ENCODE data around the gene FOXC1. TPM values are rescaled to one million over a fixed set of nuclear protein-coding genes. Genes with fewer than 3 reads are reported as not detected.

FOXC1 gene
- total and polyA plus RNA-seq, 9 donors, result 1.1 to 4.1 (median 2.4) TPM

- Histone ChIP-seq H3K4me1 (ENCODE audit: control insufficient read depth, insufficient read depth, low read length) (peaks cover 35% of the 10 kb centered on the region), H3K27ac (ENCODE audit: low read length) (no peak overlapping the region), H3K9me3 (replicated peaks; ENCODE audit: control insufficient read depth, low read depth, low read length) (no peaks in the 10 kb centered on the region), H3K27me3 (ENCODE audit: control insufficient read depth, insufficient read depth, low read length) (peaks cover 89% of the 10 kb centered on the region), H3K4me3 (ENCODE audit: low read length) (no peak overlapping the region), H3K36me3 (ENCODE audit: control insufficient read depth, insufficient read depth, low read length) (no peaks in the 10 kb centered on the region)
- WGBS (ENCODE audit: insufficient coverage), result 80% methylated on average over 3 of the region's 10 CpGs
- no peak for DNase-seq
Observed at GRCh38 chr6:1615853-1616420, 6.2 kb downstream of the FOXC1 start.

GRCh38 chr6:1616701-1617463 is 7.2 kb downstream of the FOXC1 start:
- no peak overlapping the region for H3K4me3 ChIP-seq (ENCODE audit: low read length)
- H3K27ac ChIP-seq (ENCODE audit: low read length), result no peak overlapping the region
- WGBS (ENCODE audit: insufficient coverage), result 69% methylated on average over 5 of the region's 11 CpGs
- peaks cover 93% of the 10 kb centered on the region for H3K27me3 ChIP-seq (ENCODE audit: control insufficient read depth, insufficient read depth, low read length)
- no peak for DNase-seq
- peaks cover 33% of the 10 kb centered on the region for H3K4me1 ChIP-seq (ENCODE audit: control insufficient read depth, insufficient read depth, low read length)
- H3K9me3 ChIP-seq (replicated peaks; ENCODE audit: control insufficient read depth, low read depth, low read length), result no peaks in the 10 kb centered on the region
- no peaks in the 10 kb centered on the region for H3K36me3 ChIP-seq (ENCODE audit: control insufficient read depth, insufficient read depth, low read length)

GRCh38 chr6:1617466-1618310 is 8.0 kb downstream of the FOXC1 start:
- 64% methylated on average over 12 of the region's 21 CpGs for WGBS (ENCODE audit: insufficient coverage)
- DNase-seq, result no peak
- Histone ChIP-seq H3K4me1 (ENCODE audit: control insufficient read depth, insufficient read depth, low read length) (peaks cover 32% of the 10 kb centered on the region), H3K9me3 (replicated peaks; ENCODE audit: control insufficient read depth, low read depth, low read length) (no peaks in the 10 kb centered on the region), H3K4me3 (ENCODE audit: low read length) (no peak overlapping the region), H3K36me3 (ENCODE audit: control insufficient read depth, insufficient read depth, low read length) (no peaks in the 10 kb centered on the region), H3K27me3 (ENCODE audit: control insufficient read depth, insufficient read depth, low read length) (peaks cover 94% of the 10 kb centered on the region), H3K27ac (ENCODE audit: low read length) (no peak overlapping the region)

DNA sequence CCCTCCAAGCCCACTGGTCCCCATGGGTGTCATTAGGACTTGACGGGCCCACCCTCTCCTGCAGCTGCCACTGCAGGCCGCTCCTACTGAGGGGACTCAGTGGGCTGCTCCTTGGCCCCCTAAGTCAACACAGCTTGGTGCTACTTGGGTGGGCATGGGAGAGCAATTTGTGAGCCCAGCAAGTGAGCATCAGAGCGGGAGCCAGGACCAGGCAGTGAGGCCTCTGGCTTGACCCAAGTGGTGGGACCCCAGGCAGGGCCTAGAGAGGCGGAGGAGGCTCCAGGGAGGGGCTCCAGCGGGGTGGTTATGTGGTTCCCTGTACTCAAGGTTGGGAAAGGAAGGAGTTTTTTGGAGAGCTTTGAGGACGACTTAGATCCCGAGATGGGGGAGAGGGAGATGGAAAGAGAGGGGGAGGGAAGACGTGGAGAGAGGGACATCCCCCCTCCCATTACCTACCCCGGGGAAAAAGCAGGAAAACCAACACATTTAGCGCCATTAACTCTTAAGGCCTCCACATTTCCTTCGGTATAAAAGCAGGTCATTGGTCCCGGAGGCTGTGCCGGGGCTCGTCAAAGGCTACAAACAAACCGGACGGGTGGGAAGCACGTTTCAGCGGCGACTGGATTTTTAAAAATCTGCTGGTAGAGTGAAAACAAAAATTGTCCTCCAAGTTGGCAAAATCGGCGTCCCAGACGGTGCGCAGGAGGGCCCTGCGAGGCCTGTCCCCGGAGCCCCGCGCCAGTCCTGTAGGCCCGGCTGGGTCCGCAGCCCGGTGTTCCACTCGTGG is 8.8 kb downstream of the FOXC1 start:
- no peak overlapping the region for H3K4me3 ChIP-seq (ENCODE audit: low read length)
- no peak for DNase-seq
- H3K36me3 ChIP-seq (ENCODE audit: control insufficient read depth, insufficient read depth, low read length), result no peaks in the 10 kb centered on the region
- peaks cover 31% of the 10 kb centered on the region for H3K4me1 ChIP-seq (ENCODE audit: control insufficient read depth, insufficient read depth, low read length)
- H3K27me3 ChIP-seq (ENCODE audit: control insufficient read depth, insufficient read depth, low read length), result peaks cover 92% of the 10 kb centered on the region
- H3K9me3 ChIP-seq (replicated peaks; ENCODE audit: control insufficient read depth, low read depth, low read length), result no peaks in the 10 kb centered on the region
- H3K27ac ChIP-seq (ENCODE audit: low read length), result no peak overlapping the region
- 59% methylated on average over 23 of the region's 31 CpGs for WGBS (ENCODE audit: insufficient coverage)

GRCh38 chr6:1619098-1619672 is 9.5 kb downstream of the FOXC1 start:
- Histone ChIP-seq H3K4me1 (ENCODE audit: control insufficient read depth, insufficient read depth, low read length) (peaks cover 25% of the 10 kb centered on the region), H3K36me3 (ENCODE audit: control insufficient read depth, insufficient read depth, low read length) (no peaks in the 10 kb centered on the region), H3K4me3 (ENCODE audit: low read length) (no peak overlapping the region), H3K27ac (ENCODE audit: low read length) (no peak overlapping the region), H3K9me3 (replicated peaks; ENCODE audit: control insufficient read depth, low read depth, low read length) (no peaks in the 10 kb centered on the region), H3K27me3 (ENCODE audit: control insufficient read depth, insufficient read depth, low read length) (peaks cover 92% of the 10 kb centered on the region)
- no peak for DNase-seq
- WGBS (ENCODE audit: insufficient coverage), result 30% methylated on average over 35 of the region's 40 CpGs

DNA sequence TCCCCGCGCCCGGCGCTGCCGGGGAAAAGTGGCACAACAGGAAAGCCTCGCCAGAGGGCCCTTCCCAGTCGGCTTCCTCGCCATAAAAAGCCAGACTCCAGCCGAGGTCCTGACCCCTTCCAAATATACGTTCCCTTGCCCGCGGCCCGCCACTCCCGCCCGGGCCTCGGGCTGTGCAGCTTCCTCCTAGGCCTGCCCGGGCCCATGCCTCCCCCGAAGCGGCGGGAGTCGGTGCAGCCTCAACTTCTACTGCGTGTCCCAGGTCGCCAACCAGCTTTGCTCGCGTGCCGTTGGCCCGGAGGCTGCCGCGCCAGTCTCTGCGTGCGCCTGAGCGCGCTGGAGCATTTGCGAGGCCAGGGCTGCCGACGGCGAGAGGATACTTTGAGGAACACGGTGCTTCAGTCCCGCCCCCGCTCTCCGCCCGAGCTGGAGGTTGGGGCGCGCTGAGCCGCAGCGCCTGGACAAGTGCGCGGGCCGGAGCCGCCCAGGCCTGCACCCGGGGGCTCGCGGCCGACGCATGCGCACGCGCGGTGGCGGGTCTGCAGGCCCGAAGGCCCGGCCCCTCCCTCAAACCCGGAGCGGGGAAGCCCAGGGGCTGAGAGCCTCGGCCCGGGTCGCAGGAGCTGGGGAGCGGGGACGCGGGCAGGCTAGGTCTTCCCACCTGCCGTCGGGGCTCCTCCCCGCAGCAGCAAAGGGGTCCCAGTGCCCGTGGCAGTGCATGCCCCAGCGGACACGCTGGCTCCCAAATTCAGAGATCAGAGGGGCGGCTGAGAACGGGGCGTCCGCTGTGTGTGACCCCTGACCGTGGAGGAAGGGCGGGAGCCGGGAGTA is 10.2 kb downstream of the FOXC1 start:
- 7% methylated on average over 81 of the region's 83 CpGs for WGBS (ENCODE audit: insufficient coverage)

DNA sequence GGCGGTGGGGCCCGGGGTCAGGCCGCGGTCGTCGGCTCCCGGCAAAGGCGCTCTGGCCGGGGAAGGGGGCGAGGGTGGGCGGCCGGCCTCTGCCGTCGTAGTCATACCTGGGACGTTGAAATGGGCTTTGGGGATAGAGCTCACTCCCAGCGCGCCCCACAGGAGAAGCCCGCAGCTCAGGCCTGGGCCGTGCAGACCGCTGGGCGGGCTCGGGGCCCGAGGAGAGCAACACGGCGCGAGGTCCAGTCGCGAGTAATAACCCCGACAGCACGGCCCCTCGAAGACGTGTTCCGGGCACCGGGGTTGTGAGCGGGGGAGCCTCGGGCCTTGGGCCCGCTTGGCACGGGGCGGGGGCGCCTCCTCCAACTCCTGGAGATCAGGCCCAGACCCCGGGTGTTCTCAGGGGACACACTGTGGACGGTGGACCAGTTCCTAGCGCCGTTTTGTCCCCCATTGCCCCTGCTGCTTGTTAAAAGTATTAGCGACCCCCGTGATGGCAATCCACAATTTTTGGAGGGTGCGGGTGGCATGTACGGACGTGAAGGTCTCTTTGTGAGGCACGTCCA is 10.9 kb downstream of the FOXC1 start:
- peaks cover 93% of the 10 kb centered on the region for H3K27me3 ChIP-seq (ENCODE audit: control insufficient read depth, insufficient read depth, low read length)
- WGBS (ENCODE audit: insufficient coverage), result 38% methylated on average over 50 of the region's 50 CpGs
- no peaks in the 10 kb centered on the region for H3K36me3 ChIP-seq (ENCODE audit: control insufficient read depth, insufficient read depth, low read length)
- no peak overlapping the region for H3K27ac ChIP-seq (ENCODE audit: low read length)
- H3K4me3 ChIP-seq (ENCODE audit: low read length), result no peak overlapping the region
- H3K9me3 ChIP-seq (replicated peaks; ENCODE audit: control insufficient read depth, low read depth, low read length), result no peaks in the 10 kb centered on the region
- H3K4me1 ChIP-seq (ENCODE audit: control insufficient read depth, insufficient read depth, low read length), result peaks cover 30% of the 10 kb centered on the region
- no peak for DNase-seq

More for the DNA sequence above, 10.2 kb downstream of the FOXC1 start:
- no peak overlapping the region for H3K27ac ChIP-seq (ENCODE audit: low read length)
- no peaks in the 10 kb centered on the region for H3K36me3 ChIP-seq (ENCODE audit: control insufficient read depth, insufficient read depth, low read length)
- peaks cover 28% of the 10 kb centered on the region for H3K4me1 ChIP-seq (ENCODE audit: control insufficient read depth, insufficient read depth, low read length)
- H3K4me3 ChIP-seq (ENCODE audit: low read length), result peak overlapping the region; percentile 13
- H3K9me3 ChIP-seq (replicated peaks; ENCODE audit: control insufficient read depth, low read depth, low read length), result no peaks in the 10 kb centered on the region
- H3K27me3 ChIP-seq (ENCODE audit: control insufficient read depth, insufficient read depth, low read length), result peaks cover 93% of the 10 kb centered on the region
- DNase-seq, result no peak

DNA sequence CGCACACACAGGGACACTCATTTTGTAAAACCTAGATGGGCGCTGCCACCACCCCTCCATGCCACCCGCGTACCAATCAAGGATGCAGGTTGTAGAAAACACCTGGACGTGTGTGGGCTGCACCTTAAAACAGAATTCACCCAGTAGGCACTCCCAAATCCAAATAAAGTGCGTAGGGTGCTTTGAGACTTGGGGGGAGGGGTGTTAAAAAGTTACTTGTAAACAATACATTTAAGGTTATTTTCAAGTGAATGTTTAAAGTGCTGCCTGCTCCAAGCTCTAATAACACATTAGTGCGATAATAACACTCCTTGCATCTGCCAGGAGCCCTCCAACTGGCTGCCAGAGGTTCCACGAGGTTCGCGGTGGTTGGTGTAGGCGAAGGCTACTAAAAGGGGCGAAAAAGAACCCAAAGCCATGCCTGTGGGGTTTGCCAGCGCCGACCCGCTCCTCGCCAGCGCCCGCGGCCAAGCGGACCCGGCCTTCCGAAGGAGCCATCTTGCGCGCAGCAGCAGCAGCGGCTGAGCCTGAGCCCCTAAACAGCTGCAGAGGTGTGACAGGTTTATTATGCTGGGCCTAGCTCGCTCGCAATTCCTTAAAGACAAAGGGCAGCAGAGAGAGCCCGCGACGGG is 11.5 kb downstream of the FOXC1 start:
- H3K27me3 ChIP-seq (ENCODE audit: control insufficient read depth, insufficient read depth, low read length), result peaks cover 96% of the 10 kb centered on the region
- no peak overlapping the region for H3K4me3 ChIP-seq (ENCODE audit: low read length)
- H3K4me1 ChIP-seq (ENCODE audit: control insufficient read depth, insufficient read depth, low read length), result peaks cover 30% of the 10 kb centered on the region
- H3K9me3 ChIP-seq (replicated peaks; ENCODE audit: control insufficient read depth, low read depth, low read length), result no peaks in the 10 kb centered on the region
- no peaks in the 10 kb centered on the region for H3K36me3 ChIP-seq (ENCODE audit: control insufficient read depth, insufficient read depth, low read length)
- H3K27ac ChIP-seq (ENCODE audit: low read length), result no peak overlapping the region
- 87% methylated on average over 24 of the region's 30 CpGs for WGBS (ENCODE audit: insufficient coverage)
- no peak for DNase-seq

Measured in muscle of leg (tissue), 11 donors.